Raji (cell line): Measurements from ENCODE around the gene PKMYT1.

ENCODE experiments used
- POLR2A ChIP-seq: IDR thresholded peaks from 2 replicates; pipeline ENCODE4 v1.6.1; 2011; ENCODE audit warnings: low read depth, low read length, control low read depth; ENCODE audit not compliant: insufficient read depth

PKMYT1 gene

DNA sequence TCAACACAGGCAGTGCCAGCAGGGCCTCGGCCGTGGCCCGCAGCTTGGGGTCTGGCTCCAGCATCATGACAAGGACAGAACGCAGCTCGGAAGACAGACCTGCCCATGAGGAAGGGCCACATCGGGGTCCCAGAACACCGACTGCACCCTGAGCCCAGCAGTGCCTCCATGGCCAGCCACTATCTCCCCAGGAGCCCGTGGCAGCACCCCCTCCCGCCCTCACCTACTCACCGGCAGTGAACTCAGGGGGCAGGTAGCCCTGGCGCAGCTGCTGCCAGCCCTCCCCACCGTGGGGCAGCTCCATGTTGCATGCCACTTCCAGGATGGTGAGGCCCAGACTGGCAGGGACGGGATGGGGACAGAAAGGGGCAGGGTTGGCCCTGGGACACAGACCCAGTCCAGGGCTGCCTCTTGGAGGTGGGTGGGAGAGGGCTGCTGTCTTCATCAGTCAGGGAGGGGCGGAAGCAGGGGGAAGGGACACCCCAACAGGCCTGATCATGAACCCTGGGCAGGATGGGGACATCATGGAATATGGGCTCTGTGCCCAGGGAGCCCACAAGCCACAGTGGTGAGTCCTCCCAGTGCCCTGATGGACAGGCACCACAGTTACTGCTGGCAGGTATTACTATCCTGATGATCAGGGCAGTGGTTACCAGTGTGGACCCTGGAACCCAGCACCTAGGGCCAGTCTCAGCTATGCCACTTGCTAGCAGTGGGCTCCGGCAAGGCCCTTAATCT is 5.8 kb downstream of the PKMYT1 start:
- no peak for TF ChIP-seq POLR2A

DNA sequence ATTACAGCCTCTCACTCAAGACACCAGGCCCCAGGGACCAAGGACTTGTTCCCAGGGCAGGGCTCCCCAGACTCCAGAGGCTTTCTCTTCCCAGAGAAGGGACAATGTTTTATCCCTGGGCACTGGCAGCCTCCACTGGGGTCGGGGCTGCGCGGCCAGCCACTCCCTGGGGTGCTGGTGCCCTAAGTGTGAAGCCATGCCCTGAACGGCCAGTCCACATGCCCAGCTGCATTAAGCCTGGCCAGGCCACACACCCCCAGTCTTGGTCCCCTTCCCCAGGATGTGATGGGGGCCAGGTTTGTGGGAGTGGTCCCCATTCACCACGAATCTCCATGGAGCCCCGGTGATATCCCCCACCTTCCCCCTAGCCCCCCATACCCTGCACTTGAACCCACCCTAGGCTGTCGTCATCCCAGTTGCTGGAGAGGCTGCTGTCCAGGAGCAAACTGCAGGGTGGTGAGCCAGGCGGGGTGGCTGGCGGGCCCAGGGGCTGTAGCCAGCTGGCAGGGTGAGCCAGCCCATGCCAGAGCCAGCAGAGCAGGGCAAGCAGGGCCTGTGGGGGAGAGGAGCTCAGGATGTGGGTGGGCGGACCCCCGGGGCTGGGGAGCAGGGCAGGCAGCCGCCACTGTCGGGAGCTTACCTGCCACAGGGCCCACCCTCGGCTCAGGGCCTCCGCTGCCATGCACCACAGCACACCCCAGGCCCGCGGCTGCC is 6.5 kb downstream of the PKMYT1 start:
- TF ChIP-seq POLR2A, result no peak

DNA sequence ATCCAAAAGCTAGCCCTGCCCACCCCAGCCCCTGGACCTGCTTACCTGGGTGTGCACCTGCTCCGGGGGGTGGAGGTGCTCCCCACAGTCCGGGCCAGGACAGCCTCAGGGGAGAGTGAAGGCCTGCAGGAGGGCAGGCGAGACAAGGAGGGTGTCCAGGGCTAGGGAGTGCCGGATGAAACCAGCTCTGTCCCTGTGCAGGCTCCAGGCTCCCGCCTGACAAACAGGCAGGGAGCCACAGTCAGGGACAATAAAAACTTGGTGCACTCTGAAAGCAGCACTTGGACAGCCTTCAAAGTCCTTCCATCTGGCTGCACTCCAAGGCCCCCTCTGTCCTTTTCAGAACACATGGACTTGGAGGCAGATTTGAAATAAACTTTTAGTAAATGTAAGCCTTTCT is 7.2 kb downstream of the PKMYT1 start:
- peak; percentile 45 for TF ChIP-seq POLR2A

DNA sequence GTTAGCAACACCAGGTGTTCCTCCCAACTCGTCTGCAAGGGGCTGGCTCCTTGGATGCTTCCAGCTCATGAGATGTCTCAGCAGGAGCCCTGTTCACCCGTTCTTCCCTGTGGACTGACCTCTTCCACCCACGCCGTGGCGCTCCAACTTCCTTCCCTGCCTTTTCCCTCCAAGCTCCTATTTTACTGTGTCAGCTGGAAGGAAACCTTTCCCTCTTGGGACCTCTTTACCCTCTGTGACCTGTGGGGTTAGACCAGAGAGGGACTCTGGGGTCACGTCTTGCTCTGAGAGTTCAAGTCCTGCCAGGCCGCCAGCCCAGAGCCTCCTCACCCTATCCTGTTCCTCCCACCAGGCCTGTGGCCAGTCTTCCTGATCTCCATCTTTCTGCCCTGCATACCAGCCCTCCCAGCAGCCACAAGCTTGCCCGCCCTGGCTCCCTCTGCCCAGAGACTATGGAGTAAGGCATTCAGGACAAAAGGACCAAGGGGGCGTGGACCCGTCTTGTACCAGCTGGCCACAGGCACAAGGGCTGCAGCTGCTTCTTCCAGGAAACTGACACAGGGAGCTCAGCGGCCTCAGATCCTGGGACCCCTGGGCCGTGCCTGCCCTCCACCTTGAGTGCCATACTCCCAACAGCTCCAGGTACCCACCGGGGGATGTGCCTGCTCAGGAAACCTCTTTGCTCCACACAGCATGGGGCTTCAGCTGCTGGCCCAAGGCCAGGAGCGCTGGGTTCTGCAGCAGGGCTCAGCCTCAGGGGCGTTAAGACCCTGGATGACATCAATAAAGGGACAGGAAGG is 8.1 kb downstream of the PKMYT1 start:
- TF ChIP-seq POLR2A, result peak; percentile 7; the same call in 1 of the 2 replicates

DNA sequence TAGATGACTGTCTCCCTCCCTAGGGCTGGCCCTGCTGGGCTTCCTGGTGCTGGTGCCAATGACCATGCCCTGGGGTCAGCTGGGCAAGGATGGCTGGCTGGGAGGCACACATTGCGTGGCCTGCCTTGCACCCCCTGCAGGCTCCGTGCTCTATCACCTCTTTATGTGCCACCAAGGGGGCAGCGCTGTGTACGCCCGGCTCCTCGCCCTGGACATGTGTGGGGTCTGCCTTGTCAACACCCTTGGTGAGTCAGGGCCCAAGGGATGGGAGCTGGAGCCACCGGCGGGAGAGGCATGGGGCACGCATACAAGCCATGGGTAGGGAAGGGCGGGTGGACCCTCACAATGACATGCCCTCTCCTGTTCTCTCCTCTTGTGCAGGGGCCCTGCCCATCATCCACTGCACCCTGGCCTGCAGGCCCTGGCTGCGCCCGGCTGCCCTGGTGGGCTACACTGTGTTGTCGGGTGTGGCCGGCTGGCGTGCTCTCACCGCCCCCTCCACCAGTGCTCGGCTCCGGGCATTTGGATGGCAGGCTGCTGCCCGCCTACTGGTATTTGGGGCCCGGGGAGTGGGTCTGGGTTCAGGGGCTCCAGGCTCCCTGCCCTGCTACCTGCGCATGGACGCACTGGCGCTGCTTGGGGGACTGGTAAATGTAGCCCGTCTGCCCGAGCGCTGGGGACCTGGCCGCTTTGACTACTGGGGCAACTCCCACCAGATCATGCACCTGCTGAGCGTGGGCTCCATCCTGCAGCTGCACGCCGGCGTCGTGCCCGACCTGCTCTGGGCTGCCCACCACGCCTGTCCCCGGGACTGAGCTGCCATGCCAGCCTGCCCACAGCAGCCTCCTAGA is 8.9 kb downstream of the PKMYT1 start:
- TF ChIP-seq POLR2A, result no peak; the same call in 1 of the 2 replicates

DNA sequence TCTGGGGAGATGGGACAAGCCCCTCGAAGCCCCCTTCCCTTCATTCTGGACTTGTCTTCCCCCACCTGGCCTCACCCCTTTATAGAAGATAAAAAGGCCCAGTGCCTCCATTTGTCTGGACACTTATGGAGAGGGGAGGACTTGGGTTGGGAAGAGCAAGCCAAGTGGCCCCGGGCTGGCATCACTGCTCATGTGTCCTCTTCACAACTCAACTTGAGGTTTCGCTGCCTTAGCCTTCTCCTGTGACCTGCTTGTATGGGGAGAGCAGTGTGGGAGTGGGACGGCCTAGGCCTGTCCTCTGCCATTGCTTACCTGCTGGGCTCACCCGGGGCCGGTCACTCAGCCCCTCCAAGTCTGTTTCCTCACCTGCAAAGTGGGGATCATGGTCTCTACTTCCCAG is 9.7 kb downstream of the PKMYT1 start:
- no peak; the same call in 1 of the 2 replicates for TF ChIP-seq POLR2A

DNA sequence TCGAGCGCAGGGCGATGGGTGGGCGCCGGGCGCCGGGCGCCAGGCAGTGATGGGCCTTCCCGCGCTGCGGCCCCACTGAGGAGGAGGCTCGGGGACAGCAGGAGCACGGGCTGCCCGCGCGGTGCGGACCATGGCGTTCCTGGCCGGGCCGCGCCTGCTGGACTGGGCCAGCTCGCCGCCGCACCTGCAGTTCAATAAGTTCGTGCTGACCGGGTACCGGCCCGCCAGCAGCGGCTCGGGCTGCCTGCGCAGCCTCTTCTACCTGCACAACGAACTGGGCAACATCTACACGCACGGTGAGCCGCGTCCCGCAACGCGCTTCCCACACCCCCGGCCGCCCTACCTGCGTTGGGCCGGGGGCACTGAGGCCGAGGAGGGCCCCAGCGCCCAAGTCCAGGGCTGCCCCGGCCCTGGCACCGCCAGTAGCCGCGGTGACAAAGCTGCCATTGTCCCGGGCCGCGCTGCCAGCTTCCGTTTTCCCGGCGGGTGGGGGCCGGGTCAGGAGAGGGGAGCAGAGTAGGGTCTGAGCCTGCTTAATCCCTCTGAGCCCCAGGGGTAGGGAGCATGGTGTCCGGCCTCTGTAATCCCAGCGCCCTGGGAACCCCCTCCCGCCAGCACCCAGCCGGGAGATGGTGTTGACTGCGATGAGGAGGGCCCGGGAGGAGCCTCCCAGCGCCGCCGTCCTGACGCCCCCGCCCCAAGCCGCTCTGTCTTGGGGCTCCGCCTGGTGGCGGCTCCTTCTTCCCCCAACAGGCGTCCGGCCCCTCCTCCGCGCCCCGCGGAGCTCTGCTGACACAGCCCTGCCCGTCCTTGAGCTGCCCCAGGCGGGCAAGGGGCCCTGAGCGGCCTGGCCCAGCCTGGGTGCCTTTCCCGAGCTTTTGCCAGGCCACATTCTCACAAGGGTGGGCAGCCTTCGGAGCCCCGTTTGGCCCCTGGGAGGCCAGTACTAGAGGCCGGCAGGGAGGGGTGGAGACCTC is 10.4 kb downstream of the PKMYT1 start:
- peak; percentile 54 for TF ChIP-seq POLR2A

DNA sequence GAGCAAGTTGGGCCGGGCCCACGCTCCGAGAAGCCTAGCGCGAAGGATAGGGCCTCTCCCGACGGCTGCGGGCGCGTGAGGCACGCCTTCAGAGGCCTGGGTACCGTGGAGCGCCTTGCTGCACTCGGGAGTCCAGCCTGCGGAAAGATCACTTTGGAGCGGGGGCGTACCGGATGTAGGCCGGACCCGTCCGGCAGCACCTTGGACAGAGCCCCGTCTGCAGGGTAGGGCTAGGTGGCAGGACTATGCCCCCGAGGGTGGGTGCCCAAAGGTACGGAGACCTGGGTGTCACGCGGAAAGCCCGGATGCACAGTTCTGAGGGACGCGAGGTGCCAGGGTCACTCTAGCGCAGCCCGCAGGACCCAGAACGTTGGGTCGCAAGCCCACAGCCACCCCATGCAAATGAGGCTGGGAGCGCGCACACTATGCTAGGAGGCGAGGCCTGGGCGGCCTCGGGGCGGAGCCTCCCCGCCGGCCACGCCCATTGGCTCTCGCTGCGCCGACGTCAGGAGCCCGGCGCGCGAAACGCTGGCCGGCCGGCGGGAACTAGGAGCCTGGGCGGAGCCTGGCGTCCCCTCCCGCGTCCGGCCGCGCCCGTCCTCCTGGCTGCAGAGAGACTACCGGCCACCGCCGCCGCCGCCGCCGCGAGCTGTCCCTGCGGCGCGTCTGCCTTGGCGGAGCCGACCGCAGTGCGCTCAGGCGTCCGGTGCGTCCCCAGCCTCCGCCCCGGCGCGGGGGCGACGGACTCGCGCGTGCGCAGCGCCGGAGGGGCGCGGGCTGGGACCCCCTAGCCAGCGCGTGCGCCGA is 11.3 kb downstream of the PKMYT1 start, which contains the start of gene PAQR4:
PAQR4 (plus strand) TSS at position 611 of the 807 bp plus-strand sequence. CDS start 327 bp downstream, outside the sequence.
- peak; percentile 91 for TF ChIP-seq POLR2A

DNA sequence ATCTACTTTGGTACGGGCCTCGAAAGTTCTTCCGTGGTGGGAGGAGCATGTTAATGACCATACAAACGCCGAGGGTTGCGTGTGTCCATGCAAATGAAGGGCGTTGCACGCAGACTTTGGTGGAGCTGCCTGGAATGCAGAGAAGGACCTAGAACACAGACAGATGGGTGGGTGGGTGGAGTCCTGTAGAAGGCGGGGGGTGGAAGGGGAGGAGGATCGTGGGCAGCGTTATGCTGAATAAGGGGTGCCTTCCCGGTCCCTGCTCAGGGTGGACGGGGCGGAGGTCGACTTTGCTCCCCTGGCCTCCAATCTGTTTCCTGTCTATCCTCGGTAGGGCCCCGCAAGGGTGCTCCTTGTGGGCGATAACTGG is 11.9 kb downstream of the PKMYT1 start:
- TF ChIP-seq POLR2A, result peak; percentile 23; the same call in 1 of the 2 replicates

DNA sequence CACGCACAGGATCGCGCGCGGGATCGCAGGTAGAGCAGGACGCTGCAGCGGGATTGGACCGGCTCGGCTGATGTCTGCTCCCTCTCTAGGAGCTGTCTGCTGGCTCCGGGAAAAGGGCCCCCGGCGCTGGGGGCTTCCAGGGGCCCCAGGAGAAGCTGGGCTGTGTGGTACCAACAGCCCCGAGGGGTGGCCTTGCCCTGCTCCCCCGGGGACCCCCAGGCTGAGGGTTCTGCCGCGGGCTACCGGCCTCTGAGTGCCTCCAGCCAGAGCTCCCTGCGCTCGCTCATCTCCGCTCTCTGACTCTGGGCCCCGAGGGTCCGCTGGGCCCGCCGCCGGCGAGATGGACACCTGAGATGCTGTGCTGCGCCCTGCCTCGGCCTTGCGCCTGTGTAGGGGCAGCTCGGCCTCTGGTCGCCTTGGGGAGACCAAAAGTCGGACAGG is 12.5 kb downstream of the PKMYT1 start:
- TF ChIP-seq POLR2A, result no peak

DNA sequence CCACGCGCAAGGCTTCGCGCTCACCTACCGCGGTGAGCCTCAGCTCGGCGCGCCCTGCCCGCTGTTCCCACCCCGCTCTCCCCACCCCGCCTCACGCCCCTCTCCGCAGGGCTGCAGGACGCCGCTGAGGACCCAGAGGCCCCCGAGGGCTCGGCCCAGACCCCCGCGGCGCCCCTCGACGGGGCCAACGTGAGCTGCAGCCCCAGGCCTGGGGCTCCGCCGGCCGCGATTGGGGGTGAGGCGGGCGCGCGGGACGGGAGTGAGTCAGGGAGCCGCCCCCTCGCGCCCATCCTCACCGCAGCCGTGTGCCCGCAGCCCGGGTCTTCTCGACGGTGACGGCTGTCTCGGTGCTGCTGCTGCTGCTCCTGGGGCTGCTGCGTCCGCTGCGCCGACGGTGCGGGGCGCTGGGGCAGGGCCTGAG is 13.0 kb downstream of the PKMYT1 start:
- no peak for TF ChIP-seq POLR2A

DNA sequence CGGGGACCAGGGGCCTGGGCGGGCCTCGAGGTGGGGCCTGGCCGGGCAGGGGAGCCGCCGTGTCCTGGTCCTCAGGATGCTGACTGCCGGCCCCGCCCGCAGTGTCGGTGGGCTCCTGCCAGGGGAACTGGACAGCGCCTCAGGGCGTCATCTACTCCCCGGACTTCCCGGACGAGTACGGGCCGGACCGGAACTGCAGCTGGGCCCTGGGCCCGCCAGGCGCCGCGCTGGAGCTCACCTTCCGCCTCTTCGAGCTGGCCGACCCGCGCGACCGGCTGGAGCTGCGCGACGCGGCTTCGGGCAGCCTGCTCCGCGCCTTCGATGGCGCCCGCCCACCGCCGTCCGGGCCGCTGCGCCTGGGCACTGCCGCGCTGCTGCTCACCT is 13.4 kb downstream of the PKMYT1 start:
- no peak for TF ChIP-seq POLR2A

DNA sequence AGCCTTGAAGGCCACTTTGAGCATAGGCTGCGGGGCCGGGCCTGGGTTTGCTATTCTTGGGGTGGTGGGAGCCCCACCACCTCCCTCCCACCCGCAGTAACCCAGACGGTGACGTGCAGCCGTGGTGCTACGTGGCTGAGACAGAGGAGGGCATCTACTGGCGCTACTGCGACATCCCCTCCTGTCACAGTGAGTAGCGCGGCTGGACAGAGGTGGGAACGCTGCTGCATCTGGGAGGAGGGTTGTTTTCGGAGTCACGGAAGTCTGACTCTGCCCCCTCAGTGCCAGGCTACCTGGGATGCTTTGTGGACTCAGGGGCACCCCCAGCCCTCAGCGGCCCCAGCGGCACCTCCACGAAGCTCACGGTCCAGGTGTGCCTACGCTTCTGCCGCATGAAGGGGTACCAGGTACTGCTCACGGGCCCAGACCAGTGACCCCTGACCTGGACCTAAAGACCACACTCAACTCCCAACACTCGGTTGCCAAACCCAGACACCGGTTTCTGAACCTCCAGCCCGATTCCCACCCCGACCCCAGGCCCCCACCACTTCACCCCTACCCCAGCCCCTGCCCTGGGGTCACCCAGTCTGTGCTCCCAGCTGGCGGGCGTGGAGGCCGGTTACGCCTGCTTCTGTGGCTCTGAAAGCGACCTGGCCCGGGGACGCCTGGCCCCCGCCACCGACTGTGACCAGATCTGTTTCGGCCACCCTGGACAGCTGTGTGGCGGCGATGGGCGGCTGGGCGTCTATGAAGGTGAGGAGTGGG is 14.0 kb downstream of the PKMYT1 start:
- no peak for TF ChIP-seq POLR2A
